Type B pancreatic cell (in vitro differentiated cells): Measurements from ENCODE around the gene CCDC43. TPM values are rescaled to one million over a fixed set of nuclear protein-coding genes. Genes with fewer than 3 reads are reported as not detected.
A peak's percentile ranks its signal among the peaks of the same experiment; 100 is the strongest.

Source experiments
- DNase-seq: peaks from one replicate; pipeline ENCODE4 v3.0.0; 2021; ENCODE audit warnings: mixed read lengths; ENCODE audit not compliant: unreplicated experiment; ENCODE audit errors: extremely low spot score
- H3K27ac Mint-ChIP-seq: 2 replicates; pipeline ENCODE4 v1.8.0; 2021; ENCODE audit warnings: mild to moderate bottlenecking, mixed read lengths
- H3K27me3 Mint-ChIP-seq: 2 replicates; pipeline ENCODE4 v1.8.0; 2021; ENCODE audit warnings: mixed read lengths
- H3K36me3 Mint-ChIP-seq: 2 replicates; pipeline ENCODE4 v1.8.0; 2021; ENCODE audit warnings: mixed read lengths
- H3K4me1 Mint-ChIP-seq: one replicate; pipeline ENCODE4 v1.8.0; 2021; ENCODE audit warnings: mixed read lengths; ENCODE audit not compliant: unreplicated experiment
- H3K4me3 Mint-ChIP-seq: 2 replicates; pipeline ENCODE4 v1.8.0; 2021; ENCODE audit warnings: mild to moderate bottlenecking, mixed read lengths
- H3K9me3 Mint-ChIP-seq: 2 replicates; pipeline ENCODE4 v1.8.0; 2021; ENCODE audit warnings: mixed read lengths
- total RNA-seq: library from RNA; stranded (reverse); gene quantifications from 2 replicates; pipeline ENCODE4 v1.2.1, GENCODE V29; 2021; ENCODE audit warnings: low replicate concordance
- TF ChIP-seq, protein P1 (sequence below): fragments of 200-600 bp; sonication (generic); conservative IDR thresholded peaks from 2 replicates; pipeline ENCODE4 v1.5.0; 2021; ENCODE audit warnings: antibody characterized with exemption, mild to moderate bottlenecking

Gene CCDC43
- total RNA-seq, 1 donor from 2014 or later = 23.7 TPM

DNA sequence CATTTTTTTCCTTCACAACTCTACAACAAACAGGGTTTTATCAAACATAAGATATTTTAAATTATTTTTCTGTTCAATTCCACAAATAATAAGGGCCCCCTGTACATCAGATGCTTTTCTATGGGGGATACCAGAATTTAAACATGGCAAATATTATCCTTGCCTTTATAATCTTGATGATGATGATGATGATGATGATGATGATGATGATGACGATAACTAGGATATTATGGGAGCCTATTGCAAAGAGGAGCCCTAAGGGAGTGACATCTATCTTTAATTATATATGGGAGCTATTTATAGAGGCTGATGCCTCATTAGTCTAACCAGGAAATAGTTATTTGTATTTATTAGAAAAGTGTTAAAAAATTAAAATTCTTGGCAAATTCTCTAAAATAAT, 26.5 kb downstream of the CCDC43 start:
- DNase-seq = no peak
- Mint-ChIP-seq H3K27me3 (no peaks in the 10 kb centered on the region), H3K27ac (no peak overlapping the region)

DNA sequence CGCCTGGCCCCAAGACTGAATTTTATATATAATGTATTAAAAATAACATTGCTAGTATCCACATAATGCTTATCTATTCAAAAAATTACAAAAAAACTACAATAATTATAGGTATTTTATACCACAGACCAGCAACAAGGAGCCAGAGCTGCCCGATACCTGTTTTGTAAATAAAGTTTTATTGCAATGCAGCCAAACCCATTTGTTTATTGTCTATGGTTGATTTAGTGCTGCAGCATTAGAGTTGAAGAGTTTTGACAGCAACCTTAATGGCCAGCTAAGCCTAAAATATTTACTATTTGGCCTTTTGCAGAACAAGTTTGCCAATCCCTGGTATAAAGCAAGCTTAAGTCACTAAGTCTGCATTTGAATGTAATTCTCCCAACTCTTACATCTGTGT, 27.7 kb downstream of the CCDC43 start:
- no peak overlapping the region for H3K27ac Mint-ChIP-seq
- H3K4me1 Mint-ChIP-seq = peaks cover 3% of the 10 kb centered on the region
- TF ChIP-seq, protein P1, sequence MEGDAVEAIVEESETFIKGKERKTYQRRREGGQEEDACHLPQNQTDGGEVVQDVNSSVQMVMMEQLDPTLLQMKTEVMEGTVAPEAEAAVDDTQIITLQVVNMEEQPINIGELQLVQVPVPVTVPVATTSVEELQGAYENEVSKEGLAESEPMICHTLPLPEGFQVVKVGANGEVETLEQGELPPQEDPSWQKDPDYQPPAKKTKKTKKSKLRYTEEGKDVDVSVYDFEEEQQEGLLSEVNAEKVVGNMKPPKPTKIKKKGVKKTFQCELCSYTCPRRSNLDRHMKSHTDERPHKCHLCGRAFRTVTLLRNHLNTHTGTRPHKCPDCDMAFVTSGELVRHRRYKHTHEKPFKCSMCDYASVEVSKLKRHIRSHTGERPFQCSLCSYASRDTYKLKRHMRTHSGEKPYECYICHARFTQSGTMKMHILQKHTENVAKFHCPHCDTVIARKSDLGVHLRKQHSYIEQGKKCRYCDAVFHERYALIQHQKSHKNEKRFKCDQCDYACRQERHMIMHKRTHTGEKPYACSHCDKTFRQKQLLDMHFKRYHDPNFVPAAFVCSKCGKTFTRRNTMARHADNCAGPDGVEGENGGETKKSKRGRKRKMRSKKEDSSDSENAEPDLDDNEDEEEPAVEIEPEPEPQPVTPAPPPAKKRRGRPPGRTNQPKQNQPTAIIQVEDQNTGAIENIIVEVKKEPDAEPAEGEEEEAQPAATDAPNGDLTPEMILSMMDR = no peak
- H3K4me3 Mint-ChIP-seq = no peak overlapping the region
- H3K27me3 Mint-ChIP-seq = peaks cover 12% of the 10 kb centered on the region
- H3K9me3 Mint-ChIP-seq = no peaks in the 10 kb centered on the region
- H3K36me3 Mint-ChIP-seq = no peaks in the 10 kb centered on the region
- DNase-seq = no peak

More for the DNA sequence above, 26.5 kb downstream of the CCDC43 start:
- Mint-ChIP-seq H3K4me3 (no peak overlapping the region), H3K9me3 (no peaks in the 10 kb centered on the region), H3K4me1 (no peaks in the 10 kb centered on the region), H3K36me3 (no peaks in the 10 kb centered on the region)
- TF ChIP-seq, protein P1 = no peak

DNA sequence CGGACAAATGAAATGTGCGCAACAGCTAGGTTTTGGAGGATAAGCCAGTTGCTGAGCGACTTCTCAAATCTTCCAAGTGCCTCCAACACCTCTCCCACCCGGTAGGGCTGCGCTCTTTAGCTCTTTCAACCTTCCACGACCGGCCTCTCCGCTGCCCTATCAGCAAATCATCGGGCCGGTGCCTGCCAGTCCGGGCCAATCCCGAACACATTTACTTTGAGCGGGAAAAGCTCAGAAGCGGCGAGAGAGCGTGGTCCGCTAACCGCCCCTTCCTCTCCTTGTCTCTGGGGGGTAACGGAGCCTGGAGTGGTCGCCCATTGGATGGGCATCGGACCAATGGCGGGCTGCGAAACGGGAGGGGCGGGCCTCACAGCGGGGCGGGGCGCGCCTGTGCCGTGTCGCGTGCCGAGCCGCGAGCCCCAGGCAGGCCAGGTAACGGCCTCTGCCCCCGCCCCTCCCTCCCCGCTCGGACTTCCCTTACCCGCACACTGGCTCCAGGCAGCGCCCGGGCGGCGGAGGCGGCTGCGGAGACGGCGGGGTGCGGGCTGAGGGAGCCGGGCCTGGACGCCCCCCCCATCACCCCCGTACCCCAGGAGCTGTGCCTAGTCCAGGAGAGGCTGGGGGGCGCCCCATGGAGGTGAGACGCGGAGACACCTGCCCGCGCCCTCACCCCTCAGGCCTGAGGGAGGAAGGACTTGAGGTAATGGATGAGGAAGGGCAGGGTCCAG, 33.4 kb downstream of the CCDC43 start, which contains the start of gene MEIOC:
Gene MEIOC, plus strand, starts transcription at position 486 of the 728 bp plus-strand sequence. Its CDS starts 146 bp downstream, at position 632.
- TF ChIP-seq, protein P1 = peak; percentile 29
- Mint-ChIP-seq H3K4me1 (peaks cover 3% of the 10 kb centered on the region), H3K27me3 (peaks cover 39% of the 10 kb centered on the region), H3K9me3 (peaks cover 4% of the 10 kb centered on the region), H3K4me3 (peak within 1 kb of the TSS; percentile 83), H3K27ac (no peak within 1 kb of the TSS), H3K36me3 (no peaks in the 10 kb centered on the region)
- no peak for DNase-seq

DNA sequence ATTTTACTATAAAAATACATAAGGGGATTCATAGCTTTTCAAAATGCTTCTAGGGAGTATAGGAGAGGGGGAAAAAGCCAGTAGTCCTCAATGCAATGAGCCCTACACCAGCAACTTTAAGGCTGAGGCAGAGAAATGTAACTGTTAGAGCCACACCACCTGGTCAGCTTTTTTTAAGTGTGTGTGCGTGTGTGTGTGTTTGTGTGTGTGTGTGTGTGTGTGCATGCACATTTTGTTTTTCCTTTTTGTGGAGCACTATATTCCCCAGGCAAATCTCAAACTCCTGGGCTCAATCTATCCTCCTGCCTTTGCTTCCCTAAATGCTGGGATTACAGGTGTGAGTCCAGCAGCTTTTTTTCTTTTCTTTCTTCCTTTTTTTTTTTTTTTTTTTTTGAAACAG, 35.6 kb downstream of the CCDC43 start:
- no peak for DNase-seq
- TF ChIP-seq, protein P1 = no peak
- Mint-ChIP-seq H3K4me3 (no peak overlapping the region), H3K27ac (no peak overlapping the region), H3K27me3 (peaks cover 48% of the 10 kb centered on the region), H3K36me3 (no peaks in the 10 kb centered on the region), H3K4me1 (peaks cover 3% of the 10 kb centered on the region), H3K9me3 (peaks cover 4% of the 10 kb centered on the region)

DNA sequence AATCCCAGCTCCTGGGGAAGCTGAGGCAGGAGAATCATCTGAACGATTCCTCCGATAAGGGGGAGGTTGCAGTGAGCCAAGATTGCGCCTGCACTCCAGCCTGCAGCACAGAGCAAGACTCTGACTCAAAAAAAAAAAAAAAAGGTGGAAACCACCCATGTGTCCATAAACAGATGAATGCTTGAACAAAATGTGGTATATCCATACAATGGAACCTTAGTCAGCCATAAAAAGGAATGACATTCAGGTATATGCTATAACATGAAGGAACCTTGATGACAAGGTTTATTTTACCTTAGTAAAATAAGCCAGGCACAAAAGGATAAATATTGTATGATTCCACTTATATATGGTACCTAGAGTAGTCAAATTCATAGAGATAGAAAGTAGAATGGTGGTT, 36.2 kb downstream of the CCDC43 start:
- peaks cover 3% of the 10 kb centered on the region for H3K4me1 Mint-ChIP-seq
- DNase-seq = no peak
- no peak overlapping the region for H3K27ac Mint-ChIP-seq
- TF ChIP-seq, protein P1 = no peak
- peaks cover 4% of the 10 kb centered on the region for H3K9me3 Mint-ChIP-seq
- no peaks in the 10 kb centered on the region for H3K36me3 Mint-ChIP-seq
- no peak overlapping the region for H3K4me3 Mint-ChIP-seq
- H3K27me3 Mint-ChIP-seq = peaks cover 52% of the 10 kb centered on the region
